Measurements from ENCODE around the gene IGFN1.
A peak's percentile ranks its signal among the peaks of the same experiment; 100 is the strongest.

IGFN1 gene

GRCh38 chr1:201145816-201146215 lies 44.8 kb upstream of the IGFN1 start:
- no peak overlapping the region for H2BK5ac ChIP-seq (ENCODE audit: low read depth, low read length, poor library complexity, severe bottlenecking)
- H2BK120ac ChIP-seq (ENCODE audit: low read depth, low read length), result no peak overlapping the region
- no peaks in the 10 kb centered on the region for H3K4me1 ChIP-seq (ENCODE audit: control insufficient read depth, insufficient read depth, low read depth, low read length)
- WGBS, result 100% methylated on average over 6 of the region's 7 CpGs
- no peak overlapping the region for H2AFZ ChIP-seq (ENCODE audit: low read depth, low read length)
- peaks cover 29% of the 10 kb centered on the region for H3K79me1 ChIP-seq (replicated peaks; ENCODE audit: low read length, poor library complexity, severe bottlenecking)
- no peaks in the 10 kb centered on the region for H3K9me3 ChIP-seq (ENCODE audit: control insufficient read depth, low read length)
- H3K9ac ChIP-seq (ENCODE audit: low read length), result no peak overlapping the region
- no peak overlapping the region for H4K8ac ChIP-seq (ENCODE audit: low read length)
- no peak overlapping the region for H3K27ac ChIP-seq (ENCODE audit: low read length, poor library complexity, severe bottlenecking)
- H3K4me3 ChIP-seq (ENCODE audit: insufficient read depth in 1 of 2, low read depth in 1 of 2, low read length in 2 of 2), result no peak overlapping the region
- H3K14ac ChIP-seq (ENCODE audit: low read length in 2 of 2), result no peak overlapping the region
- H2BK15ac ChIP-seq (ENCODE audit: low read depth, poor library complexity, severe bottlenecking), result no peak overlapping the region
- no peak overlapping the region for H4K91ac ChIP-seq (ENCODE audit: low read length)
- no peaks in the 10 kb centered on the region for H3K27me3 ChIP-seq (ENCODE audit: control insufficient read depth in 1 of 2, insufficient read depth in 1 of 2, low read length in 2 of 2)
- H3K4me2 ChIP-seq (ENCODE audit: low read length, poor library complexity, severe bottlenecking), result no peak overlapping the region
- H2BK12ac ChIP-seq (ENCODE audit: low read length in 2 of 2), result no peak overlapping the region
- no peak overlapping the region for H3K18ac ChIP-seq (ENCODE audit: low read depth in 1 of 2, low read length in 2 of 2)
- DNase-seq, result no peak
- no peak overlapping the region for H3K23ac ChIP-seq (ENCODE audit: low read length in 2 of 2)
- H2AK5ac ChIP-seq (ENCODE audit: low read length, severe bottlenecking), result no peak overlapping the region
- H3K36me3 ChIP-seq (ENCODE audit: control insufficient read depth in 1 of 2, insufficient read depth in 2 of 2, low read depth in 1 of 2, low read length in 2 of 2), result peaks cover 89 to 94% of the 10 kb centered on the region in 2 experiments
- no peak overlapping the region for H3K4ac ChIP-seq (ENCODE audit: low read depth in 1 of 2, low read length in 2 of 2)

DNA sequence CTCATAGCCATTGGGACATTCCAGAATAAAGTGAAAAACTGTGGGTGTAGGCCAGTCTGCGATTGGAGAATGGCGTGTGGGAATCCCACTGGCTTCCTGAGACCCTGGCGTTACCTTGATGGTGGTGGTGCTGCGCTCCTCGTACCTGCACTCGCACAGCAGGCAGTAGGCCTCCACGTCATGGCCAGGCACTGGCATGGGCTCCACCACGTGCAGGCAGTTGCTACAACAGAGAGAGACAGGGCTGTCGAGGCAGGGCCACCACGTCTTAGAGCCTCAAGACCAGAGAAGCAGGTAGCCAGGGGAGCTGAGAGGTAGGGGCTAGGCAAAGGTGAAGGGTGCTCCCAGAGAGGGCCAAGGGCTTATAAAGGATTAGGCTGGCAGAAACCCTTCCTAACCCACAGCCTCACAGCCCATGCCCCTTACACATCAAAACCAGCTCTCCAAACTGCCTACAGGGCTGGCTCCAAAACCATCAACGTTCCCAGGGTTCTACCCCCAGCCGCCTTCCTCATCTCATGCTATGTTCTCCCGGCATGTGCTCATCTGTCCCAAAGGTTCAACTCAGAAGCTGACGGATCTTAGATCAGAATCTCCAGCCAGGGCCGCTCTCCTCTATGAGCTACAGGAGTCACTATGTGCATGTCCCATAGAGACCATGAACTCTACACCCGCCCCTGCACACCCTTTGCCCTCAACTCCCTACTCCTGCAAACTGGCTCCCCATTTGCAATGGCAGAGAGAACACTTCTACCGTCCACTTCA lies 43.8 kb upstream of the IGFN1 start:
- H3K4me3 ChIP-seq (ENCODE audit: insufficient read depth in 1 of 2, low read depth in 1 of 2, low read length in 2 of 2), result no peak overlapping the region
- no peak overlapping the region for H3K23ac ChIP-seq (ENCODE audit: low read length in 2 of 2)
- no peak overlapping the region for H2BK12ac ChIP-seq (ENCODE audit: low read length in 2 of 2)
- H3K18ac ChIP-seq (ENCODE audit: low read depth in 1 of 2, low read length in 2 of 2), result no peak overlapping the region
- no peak for DNase-seq
- H3K4me2 ChIP-seq (ENCODE audit: low read length, poor library complexity, severe bottlenecking), result no peak overlapping the region
- no peaks in the 10 kb centered on the region for H3K27me3 ChIP-seq (ENCODE audit: control insufficient read depth in 1 of 2, insufficient read depth in 1 of 2, low read length in 2 of 2)
- H3K14ac ChIP-seq (ENCODE audit: low read length in 2 of 2), result no peak overlapping the region
- no peaks in the 10 kb centered on the region for H3K4me1 ChIP-seq (ENCODE audit: control insufficient read depth, insufficient read depth, low read depth, low read length)
- no peak overlapping the region for H2BK5ac ChIP-seq (ENCODE audit: low read depth, low read length, poor library complexity, severe bottlenecking)
- peaks cover 29% of the 10 kb centered on the region for H3K79me1 ChIP-seq (replicated peaks; ENCODE audit: low read length, poor library complexity, severe bottlenecking)
- no peaks in the 10 kb centered on the region for H3K9me3 ChIP-seq (ENCODE audit: control insufficient read depth, low read length)
- H4K8ac ChIP-seq (ENCODE audit: low read length), result no peak overlapping the region
- H2BK120ac ChIP-seq (ENCODE audit: low read depth, low read length), result no peak overlapping the region
- H3K4ac ChIP-seq (ENCODE audit: low read depth in 1 of 2, low read length in 2 of 2), result no peak overlapping the region
- peaks cover 85 to 94% of the 10 kb centered on the region in 2 experiments for H3K36me3 ChIP-seq (ENCODE audit: control insufficient read depth in 1 of 2, insufficient read depth in 2 of 2, low read depth in 1 of 2, low read length in 2 of 2)
- H3K9ac ChIP-seq (ENCODE audit: low read length), result no peak overlapping the region
- H2AFZ ChIP-seq (ENCODE audit: low read depth, low read length), result no peak overlapping the region
- no peak overlapping the region for H4K91ac ChIP-seq (ENCODE audit: low read length)
- H3K27ac ChIP-seq (ENCODE audit: low read length, poor library complexity, severe bottlenecking), result no peak overlapping the region
- WGBS, result 94% methylated on average over 16 of the region's 17 CpGs
- no peak overlapping the region for H2AK5ac ChIP-seq (ENCODE audit: low read length, severe bottlenecking)
- H2BK15ac ChIP-seq (ENCODE audit: low read depth, poor library complexity, severe bottlenecking), result no peak overlapping the region

GRCh38 chr1:201147396-201148015 lies 43.1 kb upstream of the IGFN1 start:
- Histone ChIP-seq H3K4me3 (ENCODE audit: insufficient read depth in 1 of 2, low read depth in 1 of 2, low read length in 2 of 2) (no peak overlapping the region), H2BK12ac (ENCODE audit: low read length in 2 of 2) (no peak overlapping the region), H3K36me3 (ENCODE audit: control insufficient read depth in 1 of 2, insufficient read depth in 2 of 2, low read depth in 1 of 2, low read length in 2 of 2) (peaks cover 82 to 92% of the 10 kb centered on the region in 2 experiments), H3K4me1 (ENCODE audit: control insufficient read depth, insufficient read depth, low read depth, low read length) (no peaks in the 10 kb centered on the region), H2BK5ac (ENCODE audit: low read depth, low read length, poor library complexity, severe bottlenecking) (no peak overlapping the region), H2BK15ac (ENCODE audit: low read depth, poor library complexity, severe bottlenecking) (no peak overlapping the region), H3K79me1 (replicated peaks; ENCODE audit: low read length, poor library complexity, severe bottlenecking) (peaks cover 34% of the 10 kb centered on the region), H3K18ac (ENCODE audit: low read depth in 1 of 2, low read length in 2 of 2) (no peak overlapping the region), H3K27ac (ENCODE audit: low read length, poor library complexity, severe bottlenecking) (no peak overlapping the region), H4K8ac (ENCODE audit: low read length) (no peak overlapping the region), H3K4ac (ENCODE audit: low read depth in 1 of 2, low read length in 2 of 2) (no peak overlapping the region), H2AFZ (ENCODE audit: low read depth, low read length) (no peak overlapping the region), H3K4me2 (ENCODE audit: low read length, poor library complexity, severe bottlenecking) (no peak overlapping the region), H3K9me3 (ENCODE audit: control insufficient read depth, low read length) (no peaks in the 10 kb centered on the region), H2BK120ac (ENCODE audit: low read depth, low read length) (no peak overlapping the region), H3K23ac (ENCODE audit: low read length in 2 of 2) (no peak overlapping the region), H4K91ac (ENCODE audit: low read length) (no peak overlapping the region), H3K9ac (ENCODE audit: low read length) (no peak overlapping the region), H3K14ac (ENCODE audit: low read length in 2 of 2) (no peak overlapping the region), H3K27me3 (ENCODE audit: control insufficient read depth in 1 of 2, insufficient read depth in 1 of 2, low read length in 2 of 2) (no peaks in the 10 kb centered on the region), H2AK5ac (ENCODE audit: low read length, severe bottlenecking) (no peak overlapping the region)
- WGBS, result 92% methylated on average over 12 of the region's 13 CpGs
- DNase-seq, result no peak

DNA sequence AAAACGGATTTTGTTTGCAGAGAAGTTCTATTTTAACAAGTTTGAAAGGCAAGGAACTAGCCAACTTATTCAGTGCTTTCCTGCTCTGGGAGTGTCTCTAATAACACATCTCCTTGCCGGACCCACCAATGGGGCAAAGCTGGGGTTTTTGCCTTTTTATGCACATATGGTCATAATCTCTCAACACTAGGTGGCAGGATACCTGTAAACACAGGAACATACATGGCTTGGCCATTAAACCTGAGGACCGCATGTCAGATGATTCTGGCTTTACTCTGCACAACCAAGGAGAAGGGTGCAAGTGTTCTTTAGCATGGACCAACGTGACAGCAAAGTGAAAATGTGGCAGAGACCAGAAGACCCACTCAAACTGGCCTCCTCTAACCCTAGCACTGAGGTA lies 41.2 kb upstream of the IGFN1 start:
- H4K8ac ChIP-seq (ENCODE audit: low read length), result no peak overlapping the region
- WGBS, result 83% methylated on average over 4 of the region's 4 CpGs
- no peak overlapping the region for H2BK120ac ChIP-seq (ENCODE audit: low read depth, low read length)
- H3K23ac ChIP-seq (ENCODE audit: low read length in 2 of 2), result no peak overlapping the region
- H3K9me3 ChIP-seq (ENCODE audit: control insufficient read depth, low read length), result no peaks in the 10 kb centered on the region
- no peak overlapping the region for H2AFZ ChIP-seq (ENCODE audit: low read depth, low read length)
- no peak overlapping the region for H2AK5ac ChIP-seq (ENCODE audit: low read length, severe bottlenecking)
- no peak overlapping the region for H2BK12ac ChIP-seq (ENCODE audit: low read length in 2 of 2)
- no peak overlapping the region for H3K9ac ChIP-seq (ENCODE audit: low read length)
- H3K27ac ChIP-seq (ENCODE audit: low read length, poor library complexity, severe bottlenecking), result no peak overlapping the region
- H4K91ac ChIP-seq (ENCODE audit: low read length), result no peak overlapping the region
- peaks cover 4% of the 10 kb centered on the region for H3K4me1 ChIP-seq (ENCODE audit: control insufficient read depth, insufficient read depth, low read depth, low read length)
- H3K18ac ChIP-seq (ENCODE audit: low read depth in 1 of 2, low read length in 2 of 2), result no peak overlapping the region
- no peaks in the 10 kb centered on the region for H3K27me3 ChIP-seq (ENCODE audit: control insufficient read depth in 1 of 2, insufficient read depth in 1 of 2, low read length in 2 of 2)
- H2BK15ac ChIP-seq (ENCODE audit: low read depth, poor library complexity, severe bottlenecking), result no peak overlapping the region
- H3K36me3 ChIP-seq (ENCODE audit: control insufficient read depth in 1 of 2, insufficient read depth in 2 of 2, low read depth in 1 of 2, low read length in 2 of 2), result peaks cover 63 to 77% of the 10 kb centered on the region in 2 experiments
- H3K79me1 ChIP-seq (replicated peaks; ENCODE audit: low read length, poor library complexity, severe bottlenecking), result peaks cover 43% of the 10 kb centered on the region
- no peak overlapping the region for H3K14ac ChIP-seq (ENCODE audit: low read length in 2 of 2)
- peak; percentile 41 for DNase-seq
- H3K4me3 ChIP-seq (ENCODE audit: insufficient read depth in 1 of 2, low read depth in 1 of 2, low read length in 2 of 2), result no peak overlapping the region
- no peak overlapping the region for H3K4ac ChIP-seq (ENCODE audit: low read depth in 1 of 2, low read length in 2 of 2)
- H3K4me2 ChIP-seq (ENCODE audit: low read length, poor library complexity, severe bottlenecking), result no peak overlapping the region
- no peak overlapping the region for H2BK5ac ChIP-seq (ENCODE audit: low read depth, low read length, poor library complexity, severe bottlenecking)
